NCI-H2029 (cell line): ENCODE results near the gene NXPH3.

Source experiments
- DNase-seq: peaks from one replicate; lab custom pipeline; 2025; lab: John Stamatoyannopoulos, UW

Gene NXPH3

DNA sequence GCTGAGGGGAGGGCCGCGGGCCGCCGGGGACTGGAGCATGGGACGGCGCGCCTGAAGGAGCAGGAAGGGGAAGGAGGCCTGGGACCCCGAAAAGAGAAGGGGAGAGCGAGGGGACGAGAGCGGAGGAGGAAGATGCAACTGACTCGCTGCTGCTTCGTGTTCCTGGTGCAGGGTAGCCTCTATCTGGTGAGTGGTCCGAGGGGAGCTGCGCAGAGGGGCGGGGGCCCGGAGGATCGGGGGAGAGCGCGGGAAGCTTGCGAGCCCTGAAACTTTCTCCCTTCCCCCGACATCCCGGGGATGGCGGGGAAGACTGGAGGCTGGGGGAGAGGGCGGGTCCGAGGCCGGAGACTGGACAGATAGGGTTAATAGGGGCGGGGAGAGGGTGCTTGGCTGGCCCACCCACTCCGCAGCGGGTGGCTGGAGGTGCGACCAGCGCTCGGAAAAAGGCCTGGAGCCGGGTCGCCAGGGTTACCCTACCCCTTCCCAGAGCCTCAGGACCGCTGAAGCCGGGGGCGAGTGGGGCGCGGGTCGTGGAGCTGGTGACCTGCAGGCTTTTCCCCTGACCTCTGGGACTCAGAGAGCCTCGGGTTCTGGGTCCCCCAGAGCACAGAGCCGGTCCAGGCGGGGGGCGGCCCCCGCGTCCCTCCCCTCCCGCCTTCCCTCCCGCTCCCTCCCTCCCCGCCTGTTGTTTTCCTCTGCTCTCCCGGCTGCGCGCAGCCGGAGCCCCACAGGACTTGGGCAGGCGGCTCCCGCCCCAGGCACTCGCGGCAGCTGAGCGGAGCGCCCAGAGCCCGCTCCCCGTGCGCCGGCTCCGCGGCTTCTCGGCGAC lies 631 bp downstream of the NXPH3 start:
- no peak for DNase-seq

GRCh38 chr17:49576917-49577649 lies 1.4 kb downstream of the NXPH3 start:
- DNase-seq = no peak

GRCh38 chr17:49577650-49577934 lies 1.9 kb downstream of the NXPH3 start:
- no peak for DNase-seq

DNA sequence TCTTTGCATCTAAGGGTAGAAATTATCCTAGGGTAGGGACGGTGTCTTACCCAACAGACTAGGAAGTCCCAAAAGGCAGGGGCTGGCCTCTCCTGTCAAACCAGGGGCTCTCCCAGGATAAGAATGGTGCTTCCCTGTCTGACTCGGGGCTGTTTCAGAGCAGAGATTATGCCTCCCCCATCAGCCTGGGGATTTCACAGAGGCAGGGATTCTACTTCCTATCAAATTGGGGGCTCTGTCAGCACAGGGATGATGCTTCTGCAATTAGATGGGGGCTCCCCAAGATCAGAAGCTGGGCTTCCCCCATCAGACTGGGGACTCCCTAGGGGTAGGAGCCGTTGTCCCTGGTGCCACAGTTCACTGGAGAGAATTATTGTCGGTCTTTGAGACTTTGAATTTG lies 2.3 kb downstream of the NXPH3 start:
- DNase-seq = no peak

GRCh38 chr17:49578414-49578813 lies 2.7 kb downstream of the NXPH3 start:
- DNase-seq = no peak

DNA sequence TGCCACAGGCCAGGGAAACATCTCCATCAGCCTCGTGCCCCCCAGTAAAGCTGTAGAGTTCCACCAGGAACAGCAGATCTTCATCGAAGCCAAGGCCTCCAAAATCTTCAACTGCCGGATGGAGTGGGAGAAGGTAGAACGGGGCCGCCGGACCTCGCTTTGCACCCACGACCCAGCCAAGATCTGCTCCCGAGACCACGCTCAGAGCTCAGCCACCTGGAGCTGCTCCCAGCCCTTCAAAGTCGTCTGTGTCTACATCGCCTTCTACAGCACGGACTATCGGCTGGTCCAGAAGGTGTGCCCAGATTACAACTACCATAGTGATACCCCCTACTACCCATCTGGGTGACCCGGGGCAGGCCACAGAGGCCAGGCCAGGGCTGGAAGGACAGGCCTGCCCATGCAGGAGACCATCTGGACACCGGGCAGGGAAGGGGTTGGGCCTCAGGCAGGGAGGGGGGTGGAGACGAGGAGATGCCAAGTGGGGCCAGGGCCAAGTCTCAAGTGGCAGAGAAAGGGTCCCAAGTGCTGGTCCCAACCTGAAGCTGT lies 3.4 kb downstream of the NXPH3 start:
- DNase-seq = no peak

DNA sequence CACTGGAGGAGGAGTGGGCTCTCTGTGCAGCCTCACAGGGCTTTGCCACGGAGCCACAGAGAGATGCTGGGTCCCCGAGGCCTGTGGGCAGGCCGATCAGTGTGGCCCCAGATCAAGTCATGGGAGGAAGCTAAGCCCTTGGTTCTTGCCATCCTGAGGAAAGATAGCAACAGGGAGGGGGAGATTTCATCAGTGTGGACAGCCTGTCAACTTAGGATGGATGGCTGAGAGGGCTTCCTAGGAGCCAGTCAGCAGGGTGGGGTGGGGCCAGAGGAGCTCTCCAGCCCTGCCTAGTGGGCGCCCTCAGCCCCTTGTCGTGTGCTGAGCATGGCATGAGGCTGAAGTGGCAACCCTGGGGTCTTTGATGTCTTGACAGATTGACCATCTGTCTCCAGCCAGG lies 3.9 kb downstream of the NXPH3 start:
- DNase-seq = no peak

DNA sequence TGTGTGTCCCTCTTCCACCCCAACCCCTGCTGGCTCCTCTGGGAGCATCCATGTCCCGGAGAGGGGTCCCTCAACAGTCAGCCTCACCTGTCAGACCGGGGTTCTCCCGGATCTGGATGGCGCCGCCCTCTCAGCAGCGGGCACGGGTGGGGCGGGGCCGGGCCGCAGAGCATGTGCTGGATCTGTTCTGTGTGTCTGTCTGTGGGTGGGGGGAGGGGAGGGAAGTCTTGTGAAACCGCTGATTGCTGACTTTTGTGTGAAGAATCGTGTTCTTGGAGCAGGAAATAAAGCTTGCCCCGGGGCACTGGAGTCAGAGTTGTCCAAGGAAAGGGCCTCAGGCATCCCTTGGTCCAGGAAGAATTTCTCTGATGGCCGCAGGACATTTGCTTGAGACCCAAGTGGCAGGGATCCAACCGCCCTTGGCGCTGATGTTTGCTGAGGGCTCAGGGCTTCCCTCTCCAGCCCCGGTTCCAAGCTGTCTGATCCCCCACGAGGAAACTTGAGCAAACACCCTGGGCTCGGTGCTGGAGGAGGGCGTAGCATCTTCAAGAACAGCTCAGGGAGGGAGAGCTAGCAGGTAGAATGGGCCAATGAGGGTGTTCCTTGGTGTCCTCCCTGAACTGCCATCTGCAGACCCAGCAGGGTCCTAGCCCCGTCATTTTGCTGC lies 4.5 kb downstream of the NXPH3 start:
- no peak for DNase-seq

GRCh38 chr17:49580981-49581647 lies 5.4 kb downstream of the NXPH3 start:
- DNase-seq = no peak

- DNase-seq = no peak
Observed at GRCh38 chr17:49581648-49581998, 6.0 kb downstream of the NXPH3 start.

GRCh38 chr17:49582055-49582722 lies 6.5 kb downstream of the NXPH3 start:
- DNase-seq = no peak

DNA sequence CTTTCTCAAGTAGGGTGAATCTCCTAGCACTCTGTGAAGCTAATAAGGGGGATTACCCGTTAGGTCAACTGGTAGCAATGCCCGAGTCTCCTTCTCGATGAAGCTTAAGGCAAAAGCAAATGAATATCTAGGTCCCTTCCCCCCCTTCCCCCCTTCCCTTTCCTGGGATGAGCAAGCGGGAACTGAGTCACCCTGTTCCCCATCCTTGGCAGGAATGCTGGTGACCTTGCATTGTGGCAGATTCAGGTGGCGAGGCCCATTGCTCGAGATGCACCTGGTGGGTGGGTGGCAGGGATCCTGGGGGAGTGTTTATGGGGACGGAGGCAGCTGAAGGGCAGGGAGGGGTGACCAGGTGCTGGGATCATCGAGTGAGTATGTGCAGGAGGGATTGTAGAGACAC lies 7.1 kb downstream of the NXPH3 start:
- no peak for DNase-seq

DNA sequence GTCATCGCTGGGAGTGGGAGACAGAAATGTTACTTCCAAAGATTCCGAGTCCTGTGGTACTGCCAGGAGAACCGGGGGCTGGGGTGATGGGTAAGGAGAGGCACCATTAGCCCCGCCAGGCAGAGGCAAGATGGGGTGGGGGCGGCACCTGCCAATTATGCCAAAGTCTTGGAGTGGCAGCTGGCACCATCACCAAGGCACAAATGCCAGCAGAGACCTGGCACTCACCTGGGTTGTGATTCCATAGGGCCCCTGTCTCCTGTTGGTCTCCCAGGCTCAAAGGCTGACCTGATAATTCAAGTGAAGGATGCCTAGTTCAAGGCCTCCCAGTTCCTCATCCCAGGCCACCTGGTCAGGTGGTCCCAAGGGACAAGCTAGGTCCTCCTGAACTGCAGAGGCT lies 7.6 kb downstream of the NXPH3 start:
- DNase-seq = no peak

DNA sequence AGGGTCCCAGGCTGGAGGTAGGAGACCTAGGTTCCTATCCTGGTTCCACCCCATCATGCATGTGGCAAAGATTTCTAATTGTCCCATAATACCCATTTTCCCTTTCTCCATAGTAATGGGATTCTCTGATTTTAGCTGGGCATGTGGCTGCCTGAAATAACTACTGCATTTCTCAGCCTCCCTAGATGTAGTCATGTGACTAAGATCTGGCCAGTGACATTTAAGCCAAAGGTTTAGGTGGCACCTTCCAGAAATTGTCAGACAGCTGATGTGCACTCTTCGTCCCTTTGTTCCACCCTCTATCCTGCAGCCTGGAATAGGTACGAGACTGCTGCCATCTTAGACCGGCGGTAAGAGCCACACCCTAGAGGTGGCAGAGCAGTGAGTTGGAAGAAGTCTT lies 8.2 kb downstream of the NXPH3 start:
- no peak for DNase-seq

DNA sequence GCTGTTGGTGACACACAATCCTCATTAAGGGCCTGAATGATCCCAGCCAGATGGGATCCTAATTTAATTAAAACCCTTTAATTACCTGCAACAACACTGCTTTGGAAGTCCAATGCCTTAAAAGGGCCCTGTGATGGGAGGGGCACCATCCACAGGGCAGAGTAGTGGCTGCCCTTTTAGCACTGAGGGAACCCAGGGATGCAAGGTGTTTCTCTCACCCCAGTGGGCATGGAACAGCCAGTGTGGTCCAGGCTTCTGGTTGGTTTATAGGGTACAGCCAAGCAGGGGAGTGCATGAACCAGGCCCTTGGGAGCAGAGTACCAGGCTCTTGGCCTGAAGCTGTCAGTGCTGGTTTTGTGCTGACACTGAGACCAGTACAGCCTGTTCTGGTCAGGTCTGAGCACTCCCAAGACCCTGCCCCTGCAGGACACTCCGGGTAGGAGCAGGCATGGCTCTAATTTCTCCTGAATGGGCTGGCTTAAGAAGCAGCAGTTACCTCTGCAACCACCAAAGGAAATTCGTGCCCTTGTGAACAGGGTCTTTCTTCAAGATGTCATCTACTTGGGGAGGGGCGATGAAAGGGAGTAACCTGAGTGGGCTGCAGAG lies 9.9 kb downstream of the NXPH3 start:
- DNase-seq = no peak

DNA sequence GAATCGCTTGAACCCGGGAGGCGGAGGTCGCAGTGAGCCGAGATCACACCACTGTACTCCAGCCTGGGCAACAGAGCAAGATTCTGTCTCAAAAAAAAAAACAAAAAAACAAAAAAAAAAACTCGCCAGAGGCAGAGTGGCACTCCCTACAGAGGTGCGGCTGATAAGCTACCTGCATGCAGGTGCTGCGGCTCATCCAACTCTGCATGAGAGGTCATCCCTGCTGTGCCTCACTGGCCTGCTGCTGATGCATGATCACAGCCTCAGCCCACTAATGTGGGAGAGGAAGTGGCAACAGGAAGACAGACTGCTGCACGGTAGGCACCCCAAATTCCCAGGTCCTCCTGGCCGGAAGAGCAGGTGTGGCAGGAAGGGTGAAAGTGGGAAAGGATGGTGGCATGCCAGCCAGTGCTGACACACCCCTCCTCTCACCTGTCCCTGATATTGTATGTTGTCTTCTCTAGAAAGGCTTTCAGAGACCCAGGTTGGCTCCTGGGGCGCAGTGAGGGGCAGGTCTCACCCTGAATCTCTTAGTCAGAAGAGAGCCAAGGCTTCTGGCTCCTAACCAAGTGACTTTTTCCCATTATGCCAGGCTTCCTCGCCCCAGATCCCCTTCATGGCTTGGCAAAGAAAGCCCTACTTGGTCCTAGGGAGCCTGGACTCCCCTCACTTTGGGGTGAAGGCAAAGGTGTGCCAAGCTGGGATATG lies 11.8 kb downstream of the NXPH3 start:
- no peak for DNase-seq

DNA sequence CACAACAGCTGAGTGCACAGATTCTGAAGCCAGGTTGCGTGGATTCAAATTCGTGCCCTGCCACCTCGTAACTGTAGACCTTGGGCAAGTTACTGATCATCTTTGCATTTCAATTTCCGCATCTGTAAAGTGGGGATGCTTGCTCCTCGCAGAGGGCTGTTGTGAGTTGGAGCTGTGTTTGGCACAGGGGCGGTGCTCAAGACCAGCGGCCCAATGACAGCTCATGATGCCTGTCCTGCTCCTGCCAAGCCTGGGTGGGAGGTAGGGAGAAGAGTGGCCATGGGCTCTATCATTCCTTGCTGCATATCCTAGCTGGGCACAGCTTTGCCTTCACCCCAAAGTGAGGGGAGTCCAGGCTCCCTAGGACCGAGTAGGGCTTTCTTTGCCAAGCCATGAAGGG lies 12.6 kb downstream of the NXPH3 start:
- no peak for DNase-seq

- DNase-seq = no peak
Observed at GRCh38 chr17:49588726-49589576, 13.3 kb downstream of the NXPH3 start.

DNA sequence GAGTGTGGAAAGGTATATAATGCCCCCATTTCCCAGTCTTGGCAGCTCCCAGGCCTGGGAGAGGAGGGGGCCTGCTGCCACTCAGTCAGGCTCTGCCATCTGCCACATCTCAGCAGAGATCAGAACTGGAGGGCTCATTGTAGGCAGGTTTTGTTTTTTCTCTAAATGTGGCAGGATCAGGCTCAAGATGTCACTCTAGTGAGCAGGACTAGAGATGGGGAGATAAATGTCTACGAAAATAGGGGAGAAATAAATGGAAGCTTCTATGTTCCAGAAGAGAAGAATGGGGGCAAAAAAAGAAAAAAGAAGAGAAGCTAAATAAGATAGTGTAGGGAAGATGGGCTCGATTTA lies 13.9 kb downstream of the NXPH3 start:
- no peak for DNase-seq

- DNase-seq = no peak
Observed at GRCh38 chr17:49590874-49591273, 15.2 kb downstream of the NXPH3 start.
